CD4-positive, alpha-beta T cell treated with Interleukin-2 at 100 ng/mL for 4 hours (primary cell): ENCODE measurements around the gene FANK1.
"Not testable (repeated sequence)": the region's sequence is repeated elsewhere in the genome, so short reads cannot be mapped to it uniquely, and the experiment has no call there.

Experiments used
- DNase-seq: peaks from one replicate; pipeline ENCODE4 v3.0.0-alpha.2; 2020; ENCODE audit warnings: low spot score

FANK1 gene

GRCh38 chr10:125928928-125929585 is 32.7 kb downstream of the FANK1 start:
- DNase-seq: no peak

DNA sequence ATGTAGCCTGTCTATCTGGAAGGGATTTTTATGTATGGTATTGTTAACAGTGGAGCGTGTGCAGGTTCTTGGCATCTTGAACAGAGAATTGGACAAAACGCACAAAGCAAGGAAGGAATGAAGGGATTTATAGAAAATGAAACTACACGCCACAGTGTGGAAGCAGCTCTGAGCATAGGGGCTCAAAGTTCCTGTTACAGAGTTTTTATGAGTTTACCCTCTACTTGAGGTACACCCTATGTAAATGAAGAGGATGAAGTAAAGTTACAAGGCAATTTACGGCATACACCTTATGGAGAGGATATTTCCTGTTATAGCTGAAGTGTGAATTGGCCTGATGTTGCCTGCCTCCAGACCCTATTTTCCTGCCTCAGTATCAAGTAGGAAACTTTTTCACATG is 33.3 kb downstream of the FANK1 start:
- no peak for DNase-seq

GRCh38 chr10:125933693-125934092 is 37.3 kb downstream of the FANK1 start:
- DNase-seq: no peak

- no peak for DNase-seq
Measured at GRCh38 chr10:125936331-125936730, 40.0 kb downstream of the FANK1 start.

DNA sequence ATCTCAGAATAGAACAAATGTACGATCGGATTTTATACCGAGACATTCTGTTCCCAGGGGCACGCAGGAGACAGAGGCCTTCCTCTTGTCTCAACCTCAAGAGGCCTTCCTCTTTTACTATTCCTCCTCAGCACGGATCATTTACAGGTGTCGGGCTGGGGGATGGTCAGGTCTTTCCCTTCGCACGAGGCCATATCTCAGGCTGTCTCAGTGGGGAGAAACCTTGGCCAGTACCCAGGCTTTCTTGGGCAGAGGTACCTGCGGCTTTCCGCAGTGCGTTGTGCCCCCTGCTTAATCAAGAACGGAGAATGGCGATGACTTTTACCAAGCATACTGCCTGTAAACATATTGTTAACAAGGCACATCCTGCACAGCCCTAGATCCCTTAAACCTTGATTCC is 44.2 kb downstream of the FANK1 start:
- no peak for DNase-seq

- no peak for DNase-seq
Measured at GRCh38 chr10:125951290-125951689, 54.9 kb downstream of the FANK1 start.

DNA sequence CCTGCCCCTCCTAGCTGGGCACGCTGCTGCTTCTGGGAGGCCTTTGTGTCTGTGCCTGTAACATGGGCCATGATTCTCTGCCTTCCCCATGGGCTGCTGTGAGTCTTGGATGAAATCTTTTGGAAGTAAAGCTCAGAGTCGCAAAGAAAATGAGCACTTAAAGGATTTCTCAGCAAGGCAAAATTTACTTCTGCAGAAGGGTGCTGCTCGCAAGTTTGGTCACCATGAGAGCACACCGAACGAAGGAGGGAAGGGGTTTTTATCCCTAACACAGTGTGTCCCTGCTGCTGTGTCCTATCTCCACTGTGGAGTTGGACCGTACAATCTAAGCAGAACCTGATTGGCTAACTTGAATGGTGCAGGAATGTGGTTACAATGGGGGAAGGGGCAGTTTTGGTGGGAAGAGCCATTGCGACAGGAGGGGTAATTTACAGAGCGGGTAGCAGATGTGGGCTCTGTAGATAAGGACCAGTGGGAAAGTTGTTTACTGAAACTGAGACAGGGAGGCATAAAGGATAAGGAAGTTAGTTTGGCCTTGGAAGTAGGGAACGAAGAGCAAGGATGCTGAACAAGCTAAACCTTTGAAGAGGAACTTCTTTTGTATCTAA is 57.5 kb downstream of the FANK1 start:
- DNase-seq: no peak

DNA sequence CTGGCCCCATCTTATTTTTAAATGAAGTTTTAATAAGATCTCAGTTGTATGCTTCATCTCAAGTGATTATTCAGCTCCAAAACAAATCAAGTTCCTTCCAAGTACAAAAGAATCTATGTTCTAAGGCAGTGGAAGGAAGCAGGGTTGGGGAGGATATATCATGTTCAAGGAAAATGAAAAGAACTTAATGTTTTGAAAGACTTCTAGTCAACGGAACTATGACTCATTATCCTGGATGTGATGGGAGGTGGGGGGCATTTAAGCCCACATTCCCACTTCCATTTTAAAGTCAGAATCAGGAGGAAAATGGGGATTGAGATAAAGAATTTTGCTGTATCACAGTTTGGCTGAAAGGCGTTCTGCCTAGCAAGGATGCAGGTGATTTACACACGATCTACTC is 59.4 kb downstream of the FANK1 start:
- no peak for DNase-seq

DNA sequence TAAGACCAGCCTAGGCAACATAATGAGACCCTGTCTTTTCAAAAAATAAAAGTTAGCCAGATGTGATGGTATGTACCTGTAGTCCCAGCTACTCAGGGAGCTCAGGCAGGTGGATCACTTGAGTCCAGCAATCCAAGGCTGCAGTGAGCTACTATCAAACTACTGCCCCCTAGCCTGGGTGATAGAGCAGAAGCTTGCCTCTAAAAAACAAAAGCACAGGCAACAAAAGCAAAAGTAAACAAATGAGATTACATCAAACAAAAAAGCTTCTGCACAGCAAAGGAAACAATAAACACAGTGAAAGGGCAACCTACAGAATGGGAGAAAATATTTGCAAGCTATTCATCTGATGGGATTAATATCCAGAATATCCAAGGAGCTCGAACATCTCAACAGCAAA is 65.4 kb downstream of the FANK1 start:
- DNase-seq: no peak

DNA sequence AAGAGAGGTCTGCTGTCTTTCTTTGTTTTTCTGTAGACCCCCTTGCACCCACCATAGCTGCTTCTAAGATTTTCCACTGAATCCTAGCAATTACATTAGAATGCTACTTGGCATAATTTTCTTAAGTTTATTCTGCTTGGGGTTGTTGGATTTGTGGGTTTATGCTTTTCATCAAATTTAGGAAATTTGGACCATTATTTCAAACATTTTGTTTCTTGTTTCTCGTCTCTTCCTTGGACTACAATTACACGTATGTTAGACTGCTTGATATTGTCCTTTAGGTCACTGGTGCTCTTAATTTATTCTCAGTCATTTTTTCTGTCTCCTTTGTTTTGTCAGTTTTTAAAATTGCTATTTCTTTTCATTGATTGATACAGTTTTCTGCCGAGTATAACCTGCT is 65.8 kb downstream of the FANK1 start:
- DNase-seq: no peak

GRCh38 chr10:125964558-125964957 is 68.2 kb downstream of the FANK1 start:
- DNase-seq: no peak

GRCh38 chr10:125967533-125967932 is 71.2 kb downstream of the FANK1 start:
- no peak for DNase-seq

GRCh38 chr10:125970077-125970630 is 73.8 kb downstream of the FANK1 start:
- DNase-seq: not testable (repeated sequence)

- DNase-seq: no peak
Measured at GRCh38 chr10:125976960-125977605, 80.7 kb downstream of the FANK1 start.

GRCh38 chr10:125979976-125980375 is 83.6 kb downstream of the FANK1 start:
- no peak for DNase-seq

GRCh38 chr10:125980521-125981035 is 84.2 kb downstream of the FANK1 start:
- DNase-seq: no peak

- peak; percentile 43 for DNase-seq
Measured at GRCh38 chr10:125982260-125982948, 86.0 kb downstream of the FANK1 start.

- DNase-seq: no peak
Measured at GRCh38 chr10:125983161-125983560, 86.8 kb downstream of the FANK1 start.

- no peak for DNase-seq
Measured at GRCh38 chr10:125983656-125984055, 87.3 kb downstream of the FANK1 start.

- DNase-seq: no peak
Measured at GRCh38 chr10:125984346-125984745, 88.0 kb downstream of the FANK1 start.

DNA sequence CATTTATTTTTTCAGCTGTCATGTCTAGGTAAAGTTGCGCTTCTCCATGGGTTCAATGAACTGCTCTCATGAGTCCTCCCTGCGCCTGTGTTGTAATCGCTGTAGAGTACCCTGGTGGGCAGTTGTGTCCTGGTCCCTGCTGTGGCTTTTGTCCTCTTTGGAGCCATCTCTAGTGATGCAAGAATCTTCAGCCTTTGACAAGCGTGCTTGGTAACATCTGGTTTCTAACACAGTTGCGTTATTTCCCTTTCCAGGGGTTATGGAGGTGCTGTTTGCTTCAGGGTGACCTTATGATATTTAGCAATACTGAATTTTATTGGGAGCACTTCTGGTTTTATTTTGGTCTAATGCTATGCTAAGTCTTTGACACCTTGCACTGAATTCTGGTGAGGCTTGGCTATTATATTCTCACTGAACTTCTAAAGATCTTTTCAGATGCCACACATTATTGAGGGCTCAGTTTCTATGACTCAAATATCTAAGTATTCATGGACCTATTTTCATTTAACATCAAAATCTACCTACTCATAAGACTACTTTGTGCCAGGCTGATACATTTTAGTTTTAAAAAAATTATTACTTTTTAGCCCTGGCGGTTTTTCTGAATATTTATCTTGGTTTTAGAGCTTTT is 88.6 kb downstream of the FANK1 start:
- DNase-seq: no peak
